T47D (cell line): ENCODE data around the gene ANO2.
A peak's percentile ranks its signal among the peaks of the same experiment; 100 is the strongest.

Experiments used
- DNase-seq, 2 experiments: peaks; one replicate each; pipeline versions ENCODE4 v3.0.0 to v3.0.0-alpha.2; 2011 to 2012; ENCODE audit warnings: low read depth in 1 of 2, low spot score in 1 of 2
- JUND ChIP-seq: IDR thresholded peaks from 2 replicates; pipeline ENCODE4 v1.6.1; 2012; ENCODE audit warnings: low read depth
- in situ Hi-C: cut with HindIII; loops from 2 replicates; pipeline ENCODE4 v1.10.0; 2016; ENCODE audit warnings: low sequenced_read_pairs, low pct_unique_long_range_greater_than_20kb

The ANO2 gene

GRCh38 chr12:5884866-5885265 lies 60.2 kb downstream of the ANO2 start:
- in situ Hi-C loops: no loop called here
- DNase-seq: no peak
- no peak for TF ChIP-seq JUND

- no peak for TF ChIP-seq JUND
- in situ Hi-C loops: no loop called here
- DNase-seq: no peak
These were observed 60.8 kb downstream of the ANO2 start for GRCh38 chr12:5884285-5884684.

- no peak for DNase-seq
- no peak for TF ChIP-seq JUND
- in situ Hi-C loops: no loop called here
These were observed 62.4 kb downstream of the ANO2 start for GRCh38 chr12:5882511-5883190.

- in situ Hi-C loops: no loop called here
- no peak for TF ChIP-seq JUND
- no peak for DNase-seq
These were observed 63.4 kb downstream of the ANO2 start for GRCh38 chr12:5881666-5882065.

- in situ Hi-C loops: no loop called here
These were observed 63.9 kb downstream of the ANO2 start for GRCh38 chr12:5881101-5881606.

GRCh38 chr12:5875851-5876250 lies 69.2 kb downstream of the ANO2 start:
- in situ Hi-C loops: no loop called here
- DNase-seq: no peak
- no peak for TF ChIP-seq JUND

More at GRCh38 chr12:5881101-5881606, 63.9 kb downstream of the ANO2 start:
- TF ChIP-seq JUND: no peak
- DNase-seq: no peak

GRCh38 chr12:5874514-5874913 lies 70.5 kb downstream of the ANO2 start:
- no peak for TF ChIP-seq JUND
- DNase-seq: no peak
- in situ Hi-C loops: no loop called here

GRCh38 chr12:5873281-5873919 lies 71.7 kb downstream of the ANO2 start:
- DNase-seq: no peak
- no peak for TF ChIP-seq JUND
- in situ Hi-C loops: no loop called here

- TF ChIP-seq JUND: no peak
- DNase-seq: peak in 1 of 2 experiments; percentile 7
- in situ Hi-C loops: no loop called here
These were observed 72.3 kb downstream of the ANO2 start for GRCh38 chr12:5872745-5873144.

GRCh38 chr12:5871741-5872140 lies 73.3 kb downstream of the ANO2 start:
- no peak for TF ChIP-seq JUND
- no peak for DNase-seq
- in situ Hi-C loops: no loop called here

GRCh38 chr12:5870183-5870582 lies 74.9 kb downstream of the ANO2 start:
- DNase-seq: no peak
- in situ Hi-C loops: no loop called here
- TF ChIP-seq JUND: no peak

GRCh38 chr12:5868625-5869295 lies 76.3 kb downstream of the ANO2 start:
- DNase-seq: no peak
- in situ Hi-C loops: no loop called here
- no peak for TF ChIP-seq JUND

GRCh38 chr12:5865397-5865796 lies 79.7 kb downstream of the ANO2 start:
- in situ Hi-C loops: no loop called here
- TF ChIP-seq JUND: no peak
- no peak for DNase-seq
